ENCODE data around the gene RNF215. TPM values are rescaled to one million over a fixed set of nuclear protein-coding genes. Genes with fewer than 3 reads are reported as not detected.

The RNF215 gene
- total RNA-seq, 2 donors from 2014 or later, result 11.4 to 11.6 TPM

DNA sequence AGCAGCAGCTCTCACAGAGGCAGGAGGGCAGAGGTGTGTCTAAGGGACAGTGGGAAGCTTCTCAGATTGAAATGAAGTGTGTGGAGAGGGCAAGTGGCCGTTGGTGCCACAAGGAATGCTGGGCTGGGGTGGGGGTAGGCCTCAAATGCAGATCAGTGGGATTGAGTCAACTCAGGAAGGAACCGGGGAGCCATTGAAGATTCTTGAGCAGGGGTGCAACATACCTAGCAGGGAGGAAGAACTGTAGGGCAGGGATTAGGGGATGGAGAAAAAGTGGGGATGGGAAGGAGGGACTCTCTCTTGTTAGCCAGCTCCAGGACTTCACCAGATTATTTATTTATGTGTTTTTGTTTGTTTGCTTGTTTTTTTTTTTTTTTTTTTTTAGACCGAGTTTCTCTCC is 6.7 kb upstream of the RNF215 start:
- H3K9me3 ChIP-seq, result no peaks in the 10 kb centered on the region
- H3K4me1 ChIP-seq (ENCODE audit: control insufficient read depth in 1 of 2, low read depth in 2 of 2), result peaks cover 3 to 24% of the 10 kb centered on the region in 2 donors
- no peaks in the 10 kb centered on the region for H3K36me3 ChIP-seq
- TF ChIP-seq, protein P1, sequence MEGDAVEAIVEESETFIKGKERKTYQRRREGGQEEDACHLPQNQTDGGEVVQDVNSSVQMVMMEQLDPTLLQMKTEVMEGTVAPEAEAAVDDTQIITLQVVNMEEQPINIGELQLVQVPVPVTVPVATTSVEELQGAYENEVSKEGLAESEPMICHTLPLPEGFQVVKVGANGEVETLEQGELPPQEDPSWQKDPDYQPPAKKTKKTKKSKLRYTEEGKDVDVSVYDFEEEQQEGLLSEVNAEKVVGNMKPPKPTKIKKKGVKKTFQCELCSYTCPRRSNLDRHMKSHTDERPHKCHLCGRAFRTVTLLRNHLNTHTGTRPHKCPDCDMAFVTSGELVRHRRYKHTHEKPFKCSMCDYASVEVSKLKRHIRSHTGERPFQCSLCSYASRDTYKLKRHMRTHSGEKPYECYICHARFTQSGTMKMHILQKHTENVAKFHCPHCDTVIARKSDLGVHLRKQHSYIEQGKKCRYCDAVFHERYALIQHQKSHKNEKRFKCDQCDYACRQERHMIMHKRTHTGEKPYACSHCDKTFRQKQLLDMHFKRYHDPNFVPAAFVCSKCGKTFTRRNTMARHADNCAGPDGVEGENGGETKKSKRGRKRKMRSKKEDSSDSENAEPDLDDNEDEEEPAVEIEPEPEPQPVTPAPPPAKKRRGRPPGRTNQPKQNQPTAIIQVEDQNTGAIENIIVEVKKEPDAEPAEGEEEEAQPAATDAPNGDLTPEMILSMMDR (IDR thresholded peaks at IDR 0.05), result no peak
- DNase-seq (ENCODE audit: low spot score) (no peak), ATAC-seq (ENCODE audit: insufficient number of reproducible peaks, low FRiP score, low read depth) (no peak)
- H3K27ac ChIP-seq, result no peak overlapping the region
- no peaks in the 10 kb centered on the region for H3K27me3 ChIP-seq (replicated peaks; ENCODE audit: insufficient read depth)
- H3K4me3 ChIP-seq, result no peak overlapping the region

DNA sequence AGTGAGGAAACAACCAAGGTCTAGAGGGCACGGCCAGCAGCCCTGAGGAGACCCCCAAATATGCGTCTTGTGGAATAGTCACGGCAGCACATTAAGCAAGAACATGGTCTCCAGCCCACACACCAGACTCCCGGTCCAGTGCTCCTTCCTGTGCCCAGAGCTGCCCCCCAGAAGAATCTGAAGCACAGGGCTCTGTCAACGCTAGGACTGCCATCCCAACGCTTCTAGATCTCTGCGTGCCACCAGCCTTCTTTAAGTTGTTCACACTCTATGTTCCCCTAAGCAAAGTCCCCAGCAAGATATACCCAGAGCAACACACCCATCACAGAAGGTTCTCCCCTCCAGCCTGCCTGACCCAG is 6.1 kb upstream of the RNF215 start:
- Histone ChIP-seq H3K4me3 (no peak overlapping the region), H3K27me3 (replicated peaks; ENCODE audit: insufficient read depth) (no peaks in the 10 kb centered on the region), H3K4me1 (ENCODE audit: control insufficient read depth in 1 of 2, low read depth in 2 of 2) (peaks cover 3 to 18% of the 10 kb centered on the region in 2 donors), H3K9me3 (no peaks in the 10 kb centered on the region), H3K27ac (no peak overlapping the region), H3K36me3 (no peaks in the 10 kb centered on the region)
- ATAC-seq (ENCODE audit: insufficient number of reproducible peaks, low FRiP score, low read depth), result no peak
- TF ChIP-seq, protein P1 (IDR thresholded peaks at IDR 0.05), result no peak
- DNase-seq (ENCODE audit: low spot score), result no peak

DNA sequence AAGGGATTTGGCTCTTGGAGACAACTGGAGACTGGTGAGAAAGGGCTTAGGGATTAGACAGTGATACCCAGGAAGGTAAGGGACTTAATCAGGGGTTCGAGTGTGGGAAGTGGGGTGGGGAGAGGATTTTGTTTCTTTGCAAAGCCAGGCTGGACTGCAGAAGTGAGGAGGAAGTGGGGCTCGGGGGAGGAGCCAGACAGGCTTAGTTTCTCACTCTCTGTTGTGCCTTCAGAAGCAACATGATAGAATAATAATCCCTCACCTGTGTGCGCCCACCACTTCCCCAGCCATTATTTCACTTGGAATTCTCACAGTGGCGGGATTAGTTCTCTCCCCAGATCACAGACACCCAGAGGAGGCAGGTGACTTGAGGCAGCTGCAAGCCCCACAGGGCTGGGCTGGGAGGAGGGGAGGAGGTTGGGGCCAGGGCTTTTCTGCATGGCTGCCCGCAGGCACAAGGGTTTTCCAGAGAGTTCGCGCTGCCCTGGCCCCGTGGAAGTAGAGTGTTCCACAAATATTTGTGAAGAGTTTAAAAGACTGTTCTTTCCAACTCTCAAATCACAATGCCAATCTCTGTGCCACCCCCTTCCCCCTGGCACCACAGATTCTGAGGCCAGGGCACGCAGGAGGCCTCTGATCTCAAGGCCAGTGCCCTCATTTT is 5.6 kb upstream of the RNF215 start:
- TF ChIP-seq, protein P1 (IDR thresholded peaks at IDR 0.05), result no peak
- no peak overlapping the region for H3K27ac ChIP-seq
- DNase-seq (ENCODE audit: low spot score) (no peak), ATAC-seq (ENCODE audit: insufficient number of reproducible peaks, low FRiP score, low read depth) (no peak)
- peaks cover 3 to 13% of the 10 kb centered on the region in 2 donors for H3K4me1 ChIP-seq (ENCODE audit: control insufficient read depth in 1 of 2, low read depth in 2 of 2)
- H3K4me3 ChIP-seq, result no peak overlapping the region
- H3K36me3 ChIP-seq, result no peaks in the 10 kb centered on the region
- H3K27me3 ChIP-seq (replicated peaks; ENCODE audit: insufficient read depth), result no peaks in the 10 kb centered on the region
- H3K9me3 ChIP-seq, result no peaks in the 10 kb centered on the region

DNA sequence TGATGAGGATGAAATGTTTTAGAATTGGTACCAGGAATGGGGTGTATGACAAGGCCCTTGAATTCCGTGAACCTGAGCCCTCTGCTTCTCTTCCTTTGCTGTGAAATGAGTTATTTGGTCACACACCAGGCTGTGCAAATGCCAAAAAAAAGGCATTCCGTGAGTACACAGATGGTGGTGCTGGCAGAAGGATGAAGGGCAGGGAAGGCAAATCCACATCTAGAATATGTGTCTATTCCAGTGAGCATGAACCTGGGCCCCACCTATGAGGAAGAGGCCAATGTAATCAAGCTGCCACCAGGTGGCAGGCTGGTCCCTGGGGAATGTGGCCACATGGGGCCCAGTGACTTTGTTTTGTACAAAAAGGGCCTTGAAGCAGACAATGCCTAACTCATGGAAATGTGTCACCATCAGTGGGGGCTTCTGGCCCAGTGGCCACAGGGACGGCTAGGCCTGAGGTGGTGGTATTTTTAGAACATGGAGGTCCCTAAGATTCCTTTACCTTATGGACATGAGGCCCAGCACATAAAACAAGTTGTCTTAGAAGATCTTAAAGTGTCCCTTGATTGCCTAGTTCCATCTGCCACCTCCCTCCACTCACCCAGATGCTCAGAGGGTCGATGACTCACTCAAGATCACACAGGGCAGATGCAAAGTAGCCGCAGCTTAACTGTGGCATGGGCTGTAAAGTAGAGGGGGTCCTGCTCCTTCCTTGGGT is 3.9 kb upstream of the RNF215 start:
- TF ChIP-seq, protein P1 (IDR thresholded peaks at IDR 0.05), result peak; percentile 56
- Histone ChIP-seq H3K36me3 (no peaks in the 10 kb centered on the region), H3K9me3 (no peaks in the 10 kb centered on the region), H3K27ac (no peak overlapping the region), H3K27me3 (replicated peaks; ENCODE audit: insufficient read depth) (no peaks in the 10 kb centered on the region), H3K4me3 (no peak overlapping the region), H3K4me1 (ENCODE audit: control insufficient read depth in 1 of 2, low read depth in 2 of 2) (peaks cover 0 to 11% of the 10 kb centered on the region in 2 donors)
- ATAC-seq (ENCODE audit: insufficient number of reproducible peaks, low FRiP score, low read depth) (no peak), DNase-seq (ENCODE audit: low spot score) (no peak)

DNA sequence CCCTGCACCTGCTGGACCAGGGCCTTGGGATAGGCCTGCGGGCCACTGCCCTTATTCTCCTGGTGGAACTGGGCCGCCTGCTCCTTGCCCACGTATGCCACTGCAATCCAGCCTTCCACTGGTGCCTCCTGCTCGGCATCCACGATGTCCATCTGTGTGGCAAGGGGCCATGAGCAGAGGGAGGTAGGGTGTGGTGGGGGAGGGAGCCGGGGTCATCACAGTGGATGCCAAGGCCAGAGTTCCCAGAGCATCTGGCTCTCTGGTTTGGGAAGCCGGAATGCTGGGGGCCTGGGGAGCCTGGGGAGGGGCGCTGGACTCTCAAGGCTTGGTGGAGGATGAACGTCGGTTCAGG is 627 bp downstream of the RNF215 start:
- no peaks in the 10 kb centered on the region for H3K36me3 ChIP-seq
- H3K27me3 ChIP-seq (replicated peaks; ENCODE audit: insufficient read depth), result no peaks in the 10 kb centered on the region
- H3K4me1 ChIP-seq (ENCODE audit: control insufficient read depth in 1 of 2, low read depth in 2 of 2), result peaks cover 0 to 15% of the 10 kb centered on the region in 2 donors
- ATAC-seq (ENCODE audit: insufficient number of reproducible peaks, low FRiP score, low read depth) (no peak), DNase-seq (ENCODE audit: low spot score) (no peak)
- H3K27ac ChIP-seq, result peak overlapping the region; percentile 27 to 34
- TF ChIP-seq, protein P1 (IDR thresholded peaks at IDR 0.05), result no peak
- H3K9me3 ChIP-seq, result no peaks in the 10 kb centered on the region
- H3K4me3 ChIP-seq, result peak overlapping the region; percentile 70

All from thoracic aorta (tissue), 2 donors.